ENCODE measurements around the gene ANKHD1. TPM values are rescaled to one million over a fixed set of nuclear protein-coding genes. Genes with fewer than 3 reads are reported as not detected.

ANKHD1 gene
- total and polyA plus RNA-seq, 8 donors = 104 to 148 (median 136) TPM

DNA sequence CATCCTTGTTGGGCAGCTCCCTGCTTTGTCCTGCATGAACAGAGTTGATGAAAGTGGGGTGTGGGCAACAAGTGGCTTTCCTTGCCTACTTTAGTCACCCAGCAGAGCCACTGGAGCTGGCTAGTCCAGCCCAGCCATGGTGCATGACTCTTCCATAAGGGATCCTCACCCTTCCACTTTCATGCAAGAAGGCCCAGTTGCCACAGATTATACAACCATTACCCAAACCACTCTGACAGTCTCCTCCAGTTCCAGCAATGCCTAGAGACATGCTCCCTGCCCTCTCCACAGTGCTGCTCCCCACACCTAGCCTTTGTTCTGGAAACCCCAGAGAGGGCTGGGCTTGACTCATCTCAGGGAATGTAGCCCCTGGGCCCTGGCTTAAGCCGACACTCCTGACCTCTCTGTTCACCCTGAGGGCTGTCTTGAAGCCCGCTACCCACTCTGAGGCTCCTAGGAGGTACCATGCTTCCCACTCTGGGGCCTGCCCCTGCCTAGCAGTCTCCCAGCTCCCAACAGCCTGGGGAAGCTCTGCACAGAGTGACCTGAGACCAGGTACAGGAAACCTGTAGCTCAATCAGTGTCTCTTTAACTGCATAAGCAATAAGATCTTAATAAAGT is 166.9 kb downstream of the ANKHD1 start:
- Histone ChIP-seq H3K36me3 (peaks cover 0 to 31% of the 10 kb centered on the region in 2 donors), H3K27me3 (no peaks in the 10 kb centered on the region), H3K4me3 (no peak overlapping the region), H3K9me3 (no peaks in the 10 kb centered on the region), H3K27ac (peak overlapping the region; percentile 47 to 81), H3K4me1 (peaks cover 25 to 57% of the 10 kb centered on the region in 2 donors)
- no peak for DNase-seq
- TF ChIP-seq, protein P1, sequence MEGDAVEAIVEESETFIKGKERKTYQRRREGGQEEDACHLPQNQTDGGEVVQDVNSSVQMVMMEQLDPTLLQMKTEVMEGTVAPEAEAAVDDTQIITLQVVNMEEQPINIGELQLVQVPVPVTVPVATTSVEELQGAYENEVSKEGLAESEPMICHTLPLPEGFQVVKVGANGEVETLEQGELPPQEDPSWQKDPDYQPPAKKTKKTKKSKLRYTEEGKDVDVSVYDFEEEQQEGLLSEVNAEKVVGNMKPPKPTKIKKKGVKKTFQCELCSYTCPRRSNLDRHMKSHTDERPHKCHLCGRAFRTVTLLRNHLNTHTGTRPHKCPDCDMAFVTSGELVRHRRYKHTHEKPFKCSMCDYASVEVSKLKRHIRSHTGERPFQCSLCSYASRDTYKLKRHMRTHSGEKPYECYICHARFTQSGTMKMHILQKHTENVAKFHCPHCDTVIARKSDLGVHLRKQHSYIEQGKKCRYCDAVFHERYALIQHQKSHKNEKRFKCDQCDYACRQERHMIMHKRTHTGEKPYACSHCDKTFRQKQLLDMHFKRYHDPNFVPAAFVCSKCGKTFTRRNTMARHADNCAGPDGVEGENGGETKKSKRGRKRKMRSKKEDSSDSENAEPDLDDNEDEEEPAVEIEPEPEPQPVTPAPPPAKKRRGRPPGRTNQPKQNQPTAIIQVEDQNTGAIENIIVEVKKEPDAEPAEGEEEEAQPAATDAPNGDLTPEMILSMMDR (IDR thresholded peaks at IDR 0.05) = no peak
- ATAC-seq = no peak
- intact Hi-C loops (cut with DNase I) = no loop called here

DNA sequence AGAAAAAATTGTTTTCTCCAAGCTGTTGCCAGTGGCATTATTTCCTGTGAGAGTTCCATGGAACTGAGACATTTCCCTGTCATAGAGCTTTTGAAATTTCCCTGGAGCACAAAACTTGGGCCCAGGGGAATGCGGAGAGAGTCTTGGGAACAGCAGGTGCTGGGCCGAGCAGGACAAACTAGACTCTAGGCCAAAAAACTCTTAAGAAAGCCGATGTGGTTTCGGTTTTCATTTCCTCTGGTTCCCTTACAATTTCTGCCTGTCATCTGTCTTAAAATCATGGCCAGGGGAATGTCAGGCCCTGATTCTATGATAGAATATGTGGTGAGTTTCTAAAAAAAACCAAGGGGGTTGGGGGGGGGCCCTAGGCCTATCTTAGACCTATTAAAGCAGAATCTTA is 167.6 kb downstream of the ANKHD1 start:
- intact Hi-C loops (cut with DNase I) = no loop called here
- ATAC-seq = no peak
- H3K4me3 ChIP-seq = no peak overlapping the region
- TF ChIP-seq, protein P1 (IDR thresholded peaks at IDR 0.05) = no peak
- DNase-seq = no peak
- H3K36me3 ChIP-seq = peaks cover 0 to 34% of the 10 kb centered on the region in 2 donors
- H3K27me3 ChIP-seq = no peaks in the 10 kb centered on the region
- peaks cover 25 to 57% of the 10 kb centered on the region in 2 donors for H3K4me1 ChIP-seq
- H3K9me3 ChIP-seq = no peaks in the 10 kb centered on the region
- H3K27ac ChIP-seq = peak overlapping the region; percentile 47 to 81

DNA sequence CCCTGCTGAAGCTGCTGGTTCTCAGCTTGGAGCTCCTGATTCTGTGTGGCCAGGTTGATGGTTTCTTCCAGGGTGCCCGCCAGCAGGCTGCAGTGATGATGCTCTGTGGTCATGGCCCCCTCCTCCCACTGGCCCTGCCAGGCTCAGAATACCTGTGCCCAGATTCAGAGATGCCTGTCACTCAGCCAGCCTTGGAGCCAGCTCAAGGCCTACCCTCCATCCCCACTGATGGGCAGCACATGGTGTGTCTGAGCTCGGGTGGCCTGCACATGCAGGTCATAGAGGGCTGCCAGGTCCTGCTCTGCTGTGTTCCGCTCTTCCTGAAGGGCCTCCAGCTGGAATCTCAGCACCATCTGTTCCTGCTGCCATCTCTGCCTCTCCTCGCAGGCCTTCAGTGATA is 168.4 kb downstream of the ANKHD1 start:
- intact Hi-C loops (cut with DNase I) = loop anchor here in 1 of 2 donors (10.0 kb wide), 1 partner anchor 65 kb away; the partner anchor contains the start of genes CD14 and TMCO6
- DNase-seq (no peak), ATAC-seq (no peak)
- Histone ChIP-seq H3K4me1 (peaks cover 25 to 63% of the 10 kb centered on the region in 2 donors), H3K4me3 (no peak overlapping the region), H3K27ac (peak overlapping the region in 1 of 2 donors; percentile 81), H3K36me3 (peaks cover 0 to 34% of the 10 kb centered on the region in 2 donors), H3K9me3 (no peaks in the 10 kb centered on the region), H3K27me3 (no peaks in the 10 kb centered on the region)
- TF ChIP-seq, protein P1 (IDR thresholded peaks at IDR 0.05) = no peak

DNA sequence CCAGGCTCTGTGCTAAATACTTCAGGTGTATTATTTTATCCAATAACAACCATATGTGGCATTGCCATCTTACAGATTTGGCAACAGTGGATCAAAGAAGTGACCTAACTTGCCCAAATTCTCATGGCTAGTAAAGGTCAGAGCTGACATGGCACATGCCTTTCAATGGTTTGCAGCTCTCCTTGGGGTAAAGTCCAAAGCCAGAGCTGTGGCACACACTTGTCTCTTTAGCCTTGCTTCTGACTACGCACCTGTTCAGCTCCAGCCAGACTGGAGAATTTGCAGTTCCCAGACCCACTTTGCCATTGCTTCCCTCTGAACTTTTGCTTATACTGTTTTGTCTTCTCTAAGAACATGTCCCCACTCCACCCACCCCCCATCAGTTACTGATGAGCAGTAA is 168.9 kb downstream of the ANKHD1 start:
- ATAC-seq (no peak), DNase-seq (no peak)
- intact Hi-C loops (cut with DNase I) = loop anchor here in 1 of 2 donors (10.0 kb wide), 1 partner anchor 64 kb away; the partner anchor contains the start of genes CD14 and TMCO6
- no peak overlapping the region for H3K4me3 ChIP-seq
- H3K4me1 ChIP-seq = peaks cover 22 to 64% of the 10 kb centered on the region in 2 donors
- TF ChIP-seq, protein P1 (IDR thresholded peaks at IDR 0.05) = no peak
- H3K36me3 ChIP-seq = peaks cover 0 to 34% of the 10 kb centered on the region in 2 donors
- H3K9me3 ChIP-seq = no peaks in the 10 kb centered on the region
- H3K27ac ChIP-seq = no peak overlapping the region
- no peaks in the 10 kb centered on the region for H3K27me3 ChIP-seq

DNA sequence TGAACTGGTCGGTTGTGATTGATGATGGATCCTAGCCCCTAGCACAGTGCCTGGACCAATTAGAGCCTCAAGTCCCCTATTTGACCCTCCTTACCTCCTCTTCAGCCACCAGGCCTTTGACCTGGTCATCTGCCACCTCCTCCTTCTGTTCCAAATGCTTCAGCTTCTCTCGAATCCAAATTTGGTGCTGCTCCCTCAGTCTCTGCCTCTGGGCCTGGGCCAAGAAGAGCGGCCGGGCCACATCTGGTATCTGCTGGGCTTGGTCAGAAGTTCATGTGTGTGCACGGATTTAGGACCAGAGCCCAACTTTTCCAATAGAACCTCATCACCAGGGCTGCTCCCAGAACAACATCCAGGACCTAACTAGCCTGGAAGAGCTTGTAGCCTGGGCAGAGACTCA is 169.5 kb downstream of the ANKHD1 start:
- Histone ChIP-seq H3K4me3 (no peak overlapping the region), H3K9me3 (no peaks in the 10 kb centered on the region), H3K27ac (peak overlapping the region in 1 of 2 donors; percentile 15), H3K27me3 (no peaks in the 10 kb centered on the region), H3K4me1 (peaks cover 15 to 64% of the 10 kb centered on the region in 2 donors), H3K36me3 (peaks cover 0 to 31% of the 10 kb centered on the region in 2 donors)
- intact Hi-C loops (cut with DNase I) = loop anchor here in 1 of 2 donors (10.0 kb wide), 1 partner anchor 64 kb away; the partner anchor contains the start of genes CD14 and TMCO6
- ATAC-seq (no peak), DNase-seq (no peak)
- TF ChIP-seq, protein P1 (IDR thresholded peaks at IDR 0.05) = no peak

Measured in left lung (tissue), 10 donors.